ENCODE results near the gene C2orf68. TPM values are rescaled to one million over a fixed set of nuclear protein-coding genes. Genes with fewer than 3 reads are reported as not detected.

The C2orf68 gene, protein sequence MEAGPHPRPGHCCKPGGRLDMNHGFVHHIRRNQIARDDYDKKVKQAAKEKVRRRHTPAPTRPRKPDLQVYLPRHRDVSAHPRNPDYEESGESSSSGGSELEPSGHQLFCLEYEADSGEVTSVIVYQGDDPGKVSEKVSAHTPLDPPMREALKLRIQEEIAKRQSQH
- total RNA-seq (2016; rRNA removed; fragmentation: Illumina TruSeq; extraction: Trizol), result 47.1 and 49.0 TPM in 2 replicates
- 32.5 and 36.5 TPM in 2 replicates for total RNA-seq (2016; cell fraction: cytosol; rRNA removed; fragmentation: Illumina TruSeq; extraction: Trizol; ENCODE audit: low read depth)
- total RNA-seq (2016; cell fraction: insoluble cytoplasmic fraction; rRNA removed; fragmentation: Illumina TruSeq; extraction: Trizol), result 48.7 and 49.6 TPM in 2 replicates
- 64.2 and 67.0 TPM in 2 replicates for total RNA-seq (2016; cell fraction: membrane; rRNA removed; fragmentation: Illumina TruSeq; extraction: Trizol)
- total RNA-seq (2016; cell fraction: nucleus; rRNA removed; fragmentation: Illumina TruSeq; extraction: Trizol), result 33.2 and 34.7 TPM in 2 replicates
- polyA plus RNA-seq (2011; rRNA removed), result 77.4 and 82.8 TPM in 2 replicates
- polyA plus RNA-seq (2011; cell fraction: cytosol; rRNA removed), result 32.5 and 38.0 TPM in 2 replicates
- polyA plus RNA-seq (2011; cell fraction: nucleus; rRNA removed), result 55.4 and 70.0 TPM in 2 replicates
- 42.2 and 51.9 TPM in 2 replicates for polyA plus RNA-seq (2012)
- 54.3 and 54.6 TPM in 2 replicates for polyA plus RNA-seq (2016; cell fraction: cytosol; fragmentation: Illumina TruSeq; extraction: Trizol; ENCODE audit: low read depth)
- 56.4 and 59.2 TPM in 2 replicates for polyA plus RNA-seq (2016; cell fraction: insoluble cytoplasmic fraction; fragmentation: Illumina TruSeq; extraction: Trizol; ENCODE audit: low read depth)
- polyA plus RNA-seq (2016; cell fraction: membrane; fragmentation: Illumina TruSeq; extraction: Trizol; ENCODE audit: low read depth), result 69.9 and 70.6 TPM in 2 replicates
- polyA plus RNA-seq (2016; cell fraction: nucleus; fragmentation: Illumina TruSeq; extraction: Trizol; ENCODE audit: insufficient read depth, low read depth), result 76.9 and 78.6 TPM in 2 replicates
- 73.7 and 82.9 TPM in 2 replicates for polyA minus RNA-seq (2011; rRNA and poly(A)+ RNA removed; ENCODE audit: low replicate concordance)
- polyA minus RNA-seq (2011; cell fraction: cytosol; rRNA and poly(A)+ RNA removed), result 34.4 and 42.2 TPM in 2 replicates
- polyA minus RNA-seq (2011; cell fraction: nucleus; rRNA and poly(A)+ RNA removed), result 35.4 and 43.0 TPM in 2 replicates
- percentile 92 among the genes with signal in this experiment for Bru-seq, nascent RNA
- percentile 91 among the genes with signal in this experiment for BruChase-seq, experiment 1, labeled RNA remaining after a 6-hour chase
- percentile 91 among the genes with signal in this experiment for BruChase-seq, experiment 2, labeled RNA remaining after a 2-hour chase
- long read RNA-seq, experiment 1, transcript C2orf68-201 (4 exons, 2,837 nt), result major isoform, 22 of 123 reads
- long read RNA-seq, experiment 1, partial matches to known transcripts, result 2 of 123 reads
- long read RNA-seq, experiment 1, other reads (novel, unspliced or antisense), result 97 of 123 reads
- long read RNA-seq, experiment 2, transcript C2orf68-201 (4 exons, 2,837 nt), result major isoform, 8 of 44 reads
- long read RNA-seq, experiment 2, partial matches to known transcripts, result 3 of 44 reads
- long read RNA-seq, experiment 2, other reads (novel, unspliced or antisense), result 30 of 44 reads

DNA sequence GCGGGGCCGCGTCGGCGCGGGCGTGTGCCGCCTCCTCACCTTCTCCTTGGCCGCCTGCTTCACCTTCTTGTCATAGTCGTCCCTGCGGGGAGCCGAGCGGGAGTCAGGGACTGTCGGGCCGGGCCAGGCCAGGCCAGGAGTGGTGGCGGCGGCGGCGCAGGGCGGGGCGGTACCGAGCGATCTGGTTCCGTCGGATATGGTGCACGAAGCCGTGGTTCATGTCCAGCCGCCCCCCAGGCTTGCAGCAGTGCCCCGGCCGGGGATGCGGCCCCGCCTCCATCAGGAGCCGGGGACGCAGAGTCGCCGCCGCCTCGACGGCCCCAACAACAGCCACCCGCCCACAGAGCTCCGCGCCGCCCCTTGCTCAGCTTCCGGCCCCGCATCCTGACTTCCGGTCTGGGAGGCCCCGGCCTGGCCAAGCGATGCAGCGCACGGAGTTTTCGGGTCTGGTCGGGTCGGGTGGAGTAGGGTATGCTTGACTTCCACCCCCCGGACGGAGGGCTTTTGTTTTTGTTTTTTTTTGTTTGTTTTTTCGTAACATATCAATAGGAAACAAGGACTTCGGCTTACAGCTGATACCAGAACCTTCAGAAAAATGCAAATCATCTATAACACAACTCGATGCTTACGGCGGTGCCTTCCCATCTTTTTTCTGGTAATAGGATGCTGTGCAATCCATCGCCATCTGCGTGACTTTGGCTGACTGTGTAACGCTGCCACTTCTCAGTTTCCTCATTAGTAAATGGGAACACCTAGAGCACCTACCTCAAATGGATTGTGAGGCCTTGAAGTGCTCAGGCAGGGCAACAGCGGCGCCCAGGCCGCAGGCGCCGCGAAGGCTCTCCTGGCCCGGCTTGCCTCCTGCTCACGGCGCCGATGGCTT lies at the start of gene C2orf68:
C2orf68 (minus strand) TSS at position 362 of the 883 bp plus-strand sequence; CDS start at position 280, 82 bp downstream.
- peak within 1 kb of the TSS; percentile 93 for H3K9ac ChIP-seq (ENCODE audit: insufficient read depth, low read depth, low read length)
- H3K36me3 ChIP-seq (replicated peaks in 1 of 2; ENCODE audit: control insufficient read depth in 1 of 2, insufficient read depth in 2 of 2, low read length in 2 of 2), result peaks cover 9 to 23% of the 10 kb centered on the region in 2 experiments
- CTCF ChIA-PET (ENCODE audit: low intra/inter-chr PET ratio, low total read pairs), result no interaction called here
- in situ Hi-C loops (cut with HindIII; ENCODE audit: extremely low pct_ligation_motif_present, low pct_unique_long_range_greater_than_20kb), result no loop called here
- POLR2A ChIA-PET, result interaction anchor here (0.7 to 25.9 kb wide), 14 partner anchors 9 to 287 kb away, joined by 3 to 795 read pairs (median 4); partner anchors contain the start of genes ELMOD3, GGCX, MAT2A and RETSAT
- peaks cover 69% of the 10 kb centered on the region for H3K4me1 ChIP-seq (ENCODE audit: insufficient read depth, low read length)
- H3K4me3 ChIP-seq (replicated peaks in 1 of 3; ENCODE audit: insufficient read depth in 1 of 3, low read depth in 2 of 3, low read length in 3 of 3), result peak within 1 kb of the TSS; percentile 92 to 100 (median 95)
- WGBS (ENCODE audit: low lambda C conversion rate), result 14% methylated on average over 65 of the region's 73 CpGs
- H3K9me3 ChIP-seq (ENCODE audit: low read length), result no peaks in the 10 kb centered on the region
- H3K27ac ChIP-seq (ENCODE audit: extremely low read length, insufficient read depth, low read length), result peak within 1 kb of the TSS; percentile 58
- H2AFZ ChIP-seq (ENCODE audit: low read length), result peak within 1 kb of the TSS; percentile 49
- peaks cover 6% of the 10 kb centered on the region; the same call in 1 of the 2 replicates for H4K20me1 ChIP-seq (ENCODE audit: insufficient read depth, low read length)
- BruUV-seq (replicated peaks), result TSS peak; percentile 50
- H3K79me2 ChIP-seq (ENCODE audit: insufficient read depth, low read length), result peaks cover 20% of the 10 kb centered on the region
- ATAC-seq (peak; percentile 85), FAIRE-seq (peak; percentile 46), DNase-seq (ENCODE audit: low spot score) (peak; percentile 86)
- intact Hi-C loops (cut with micrococcal nuclease; ENCODE audit: unreplicated experiment), result loop anchor here (5.0 kb wide), 1 partner anchor 190 kb away; no protein-coding TSS in a partner anchor
- H3K4me2 ChIP-seq (ENCODE audit: low read depth, low read length), result peak within 1 kb of the TSS; percentile 82
- H3K27me3 ChIP-seq (ENCODE audit: control insufficient read depth in 1 of 2, insufficient read depth in 2 of 2, low read length in 2 of 2), result no peaks in the 10 kb centered on the region; a peak in 1 of 5 replicates
- no peak for TF ChIP-seq XBP1 (CRISPR knock-in tag; IDR thresholded peaks at IDR 0.05)
- no peak; the same call in 1 of the 2 replicates for TF ChIP-seq TOPORS (CRISPR knock-in tag; IDR thresholded peaks at IDR 0.05)
- TF ChIP-seq EHMT2 (IDR thresholded peaks at IDR 0.05; ENCODE audit: borderline replicate concordance, low read depth, low read length), result no peak
- TF ChIP-seq TCF7L2 (IDR thresholded peaks at IDR 0.05; ENCODE audit: low read depth, low read length), result no peak
- TF ChIP-seq, protein P1, sequence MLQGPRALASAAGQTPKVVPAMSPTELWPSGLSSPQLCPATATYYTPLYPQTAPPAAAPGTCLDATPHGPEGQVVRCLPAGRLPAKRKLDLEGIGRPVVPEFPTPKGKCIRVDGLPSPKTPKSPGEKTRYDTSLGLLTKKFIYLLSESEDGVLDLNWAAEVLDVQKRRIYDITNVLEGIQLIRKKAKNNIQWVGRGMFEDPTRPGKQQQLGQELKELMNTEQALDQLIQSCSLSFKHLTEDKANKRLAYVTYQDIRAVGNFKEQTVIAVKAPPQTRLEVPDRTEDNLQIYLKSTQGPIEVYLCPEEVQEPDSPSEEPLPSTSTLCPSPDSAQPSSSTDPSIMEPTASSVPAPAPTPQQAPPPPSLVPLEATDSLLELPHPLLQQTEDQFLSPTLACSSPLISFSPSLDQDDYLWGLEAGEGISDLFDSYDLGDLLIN (CRISPR knock-in tag; IDR thresholded peaks at IDR 0.05; ENCODE audit: borderline replicate concordance), result 0 out of 2 replicates have a peak, but pooled peaks have one; percentile 30
- TF ChIP-seq MBNL3 (CRISPR knock-in tag; conservative IDR thresholded peaks at IDR 0.05), result no peak
- TF ChIP-seq HDAC6 (IDR thresholded peaks at IDR 0.05; ENCODE audit: low read depth, low read length), result no peak
- no peak for TF ChIP-seq ATRX (CRISPR knock-in tag; IDR thresholded peaks at IDR 0.05; ENCODE audit: borderline replicate concordance)
- TF ChIP-seq KLF11 (CRISPR knock-in tag; IDR thresholded peaks at IDR 0.05), result peak; percentile 94
- peak; percentile 63 for TF ChIP-seq HNRNPLL (IDR thresholded peaks at IDR 0.05; ENCODE audit: low read depth, low read length, poor library complexity, severe bottlenecking)
- 0 out of 2 replicates have a peak, but pooled peaks have one; percentile 46 for TF ChIP-seq REL (CRISPR knock-in tag; conservative IDR thresholded peaks at IDR 0.05)
- peak; percentile 52 to 90; a peak in 3 of 4 replicates for TF ChIP-seq POLR2A (IDR thresholded peaks at IDR 0.05; ENCODE audit: insufficient read depth in 1 of 2, low read depth in 2 of 2, low read length in 2 of 2)
- TF ChIP-seq ZSCAN29 (CRISPR knock-in tag; conservative IDR thresholded peaks at IDR 0.05), result no peak; the same call in 1 of the 2 replicates
- peak; percentile 86 for TF ChIP-seq HOXA5 (CRISPR knock-in tag; IDR thresholded peaks at IDR 0.05)
- TF ChIP-seq ZMYM2 (CRISPR knock-in tag; IDR thresholded peaks at IDR 0.05), result no peak; the same call in 1 of the 2 replicates
- no peak for TF ChIP-seq ATM (IDR thresholded peaks at IDR 0.05; ENCODE audit: borderline replicate concordance)
- no peak for TF ChIP-seq ZNF207 (IDR thresholded peaks at IDR 0.05; ENCODE audit: borderline replicate concordance)
